Transverse colon (tissue), 4 donors: ENCODE measurements around the gene PLTP.

Source experiments
- EP300 ChIP-seq: sonication (generic); formaldehyde crosslinking; IDR thresholded peaks from one replicate; pipeline ENCODE4 v1.6.1; 2017; ENCODE audit warnings: antibody characterized with exemption, low read depth
- POLR2A ChIP-seq: fragments of 450-650 bp; IDR thresholded peaks from one replicate; pipeline ENCODE4 v1.6.1; 2016; ENCODE audit warnings: antibody characterized with exemption, mild to moderate bottlenecking, moderate library complexity
- POLR2AphosphoS5 ChIP-seq, 3 donors: sonication (generic); formaldehyde crosslinking; IDR thresholded peaks; one replicate each; pipeline ENCODE4 v1.6.1; 2016; ENCODE audit warnings: antibody characterized with exemption in 3 of 3
- TF ChIP-seq, protein P1 (sequence below), 5 experiments: fragments of 200-600 bp in 3 of 5; fragments of 450-650 bp in 2 of 5; sonication (generic) in 3 of 5; IDR thresholded peaks; 1 replicate in 2 of 5; 2 replicates in 3 of 5; pipeline ENCODE4 v1.5.1; 2016 to 2017; ENCODE audit warnings: antibody characterized with exemption in 5 of 5, inconsistent platforms in 3 of 5, mild to moderate bottlenecking in 2 of 5, moderate library complexity in 1 of 5

DNA sequence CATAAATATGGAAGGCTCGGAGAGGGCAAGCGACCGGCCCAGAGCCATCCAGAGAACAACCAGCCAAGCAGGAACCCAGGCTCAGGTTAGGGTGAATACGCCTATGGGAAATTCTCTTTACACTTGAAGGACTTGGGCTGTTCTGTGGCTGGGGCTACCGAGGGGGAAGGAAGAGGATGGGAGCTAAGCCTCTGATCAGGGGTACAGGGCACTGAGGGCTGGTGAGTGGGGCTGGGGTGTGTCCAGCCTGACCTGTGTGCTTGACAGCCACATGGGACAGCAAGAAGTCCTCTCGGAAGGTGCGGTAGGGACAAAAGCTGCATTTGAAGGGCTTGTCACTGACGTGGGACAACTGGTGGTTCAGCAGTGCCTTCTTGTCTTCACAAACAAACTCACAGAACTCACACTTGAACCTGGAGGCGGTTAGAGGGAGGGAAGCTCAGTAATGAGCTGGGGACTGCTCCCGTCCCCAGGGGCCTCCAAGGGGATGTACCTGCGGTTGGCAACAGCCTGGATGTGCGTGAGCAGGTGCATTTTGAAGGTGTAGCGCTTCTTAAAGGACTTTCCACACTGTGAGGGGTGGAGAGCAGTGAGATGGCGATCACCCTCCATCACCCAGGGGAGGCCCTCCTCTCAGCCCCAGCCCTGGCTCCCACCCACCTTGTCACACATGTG is 48.1 kb upstream of the PLTP start:
- TF ChIP-seq, protein P1, sequence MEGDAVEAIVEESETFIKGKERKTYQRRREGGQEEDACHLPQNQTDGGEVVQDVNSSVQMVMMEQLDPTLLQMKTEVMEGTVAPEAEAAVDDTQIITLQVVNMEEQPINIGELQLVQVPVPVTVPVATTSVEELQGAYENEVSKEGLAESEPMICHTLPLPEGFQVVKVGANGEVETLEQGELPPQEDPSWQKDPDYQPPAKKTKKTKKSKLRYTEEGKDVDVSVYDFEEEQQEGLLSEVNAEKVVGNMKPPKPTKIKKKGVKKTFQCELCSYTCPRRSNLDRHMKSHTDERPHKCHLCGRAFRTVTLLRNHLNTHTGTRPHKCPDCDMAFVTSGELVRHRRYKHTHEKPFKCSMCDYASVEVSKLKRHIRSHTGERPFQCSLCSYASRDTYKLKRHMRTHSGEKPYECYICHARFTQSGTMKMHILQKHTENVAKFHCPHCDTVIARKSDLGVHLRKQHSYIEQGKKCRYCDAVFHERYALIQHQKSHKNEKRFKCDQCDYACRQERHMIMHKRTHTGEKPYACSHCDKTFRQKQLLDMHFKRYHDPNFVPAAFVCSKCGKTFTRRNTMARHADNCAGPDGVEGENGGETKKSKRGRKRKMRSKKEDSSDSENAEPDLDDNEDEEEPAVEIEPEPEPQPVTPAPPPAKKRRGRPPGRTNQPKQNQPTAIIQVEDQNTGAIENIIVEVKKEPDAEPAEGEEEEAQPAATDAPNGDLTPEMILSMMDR (IDR thresholded peaks at IDR 0.05), result no peak
- no peak for TF ChIP-seq POLR2AphosphoS5 (IDR thresholded peaks at IDR 0.05)
- TF ChIP-seq POLR2A, result no peak
- no peak for TF ChIP-seq EP300
